Liver (tissue), 9 donors: ENCODE results near the gene KRTAP5-3. TPM values are rescaled to one million over a fixed set of nuclear protein-coding genes. Genes with fewer than 3 reads are reported as not detected.

Source experiments
- DNase-seq: peaks from one replicate; pipeline ENCODE4 v3.0.0-alpha.2; 2017; ENCODE audit warnings: low spot score
- H3K27ac ChIP-seq, 2 donors: one replicate each; pipeline ENCODE4 v1.7.0; 2013; ENCODE audit warnings: inconsistent platforms in 2 of 2, low read length in 2 of 2, control low read depth in 1 of 2, low read depth in 1 of 2, mild to moderate bottlenecking in 1 of 2
- H3K27me3 ChIP-seq, 4 donors: one replicate each; pipeline versions ENCODE4 v1.6.1 to v1.7.0; 2013; ENCODE audit warnings: low read length in 3 of 4, inconsistent platforms in 1 of 4, mild to moderate bottlenecking in 1 of 4, moderate library complexity in 1 of 4; ENCODE audit not compliant: control insufficient read depth in 4 of 4, insufficient read depth in 4 of 4
- H3K36me3 ChIP-seq, 4 donors: one replicate each; pipeline versions ENCODE4 v1.6.1 to v1.7.0; 2013; ENCODE audit warnings: low read length in 3 of 4, mild to moderate bottlenecking in 3 of 4, low read depth in 1 of 4, moderate library complexity in 1 of 4; ENCODE audit not compliant: control insufficient read depth in 4 of 4, insufficient read depth in 3 of 4
- H3K4me1 ChIP-seq, 4 donors: one replicate each; pipeline versions ENCODE4 v1.6.1 to v1.7.0; 2013; ENCODE audit warnings: low read length in 3 of 4, mild to moderate bottlenecking in 3 of 4, moderate library complexity in 1 of 4; ENCODE audit not compliant: control insufficient read depth in 4 of 4, insufficient read depth in 4 of 4
- H3K4me3 ChIP-seq, 3 donors: one replicate each; pipeline versions ENCODE4 v1.6.1 to v1.7.0; 2013; ENCODE audit warnings: low read length in 3 of 3, control low read depth in 1 of 3, low read depth in 1 of 3, mild to moderate bottlenecking in 1 of 3
- H3K9ac ChIP-seq, 2 donors: one replicate each; pipeline ENCODE4 v1.7.0; 2013; ENCODE audit warnings: low read length in 2 of 2, mild to moderate bottlenecking in 2 of 2, moderate library complexity in 2 of 2, control low read depth in 1 of 2, low read depth in 1 of 2
- H3K9me3 ChIP-seq, 4 donors: one replicate each; pipeline versions ENCODE4 v1.6.1 to v1.7.0; 2013; ENCODE audit warnings: low read length in 3 of 4; ENCODE audit not compliant: control insufficient read depth in 4 of 4
- CTCF ChIP-seq: fragments of 150-350 bp; IDR thresholded peaks from 2 replicates; pipeline ENCODE4 v1.5.1; 2017; ENCODE audit warnings: improper control_type of control experiment, low read depth, low read length; ENCODE audit not compliant: missing input control
- EGR1 ChIP-seq, 2 donors: IDR thresholded peaks; 2 replicates each; pipeline ENCODE4 v1.6.1; 2016 to 2018; ENCODE audit warnings: antibody characterized with exemption in 2 of 2, low read depth in 2 of 2
- FOXA1 ChIP-seq: IDR thresholded peaks from 2 replicates; pipeline ENCODE4 v1.6.1; 2016; ENCODE audit warnings: antibody characterized with exemption
- FOXA2 ChIP-seq: IDR thresholded peaks from 2 replicates; pipeline ENCODE4 v1.6.1; 2016; ENCODE audit warnings: antibody characterized with exemption
- GABPA ChIP-seq, 2 donors: IDR thresholded peaks in 1 of 2; conservative IDR thresholded peaks in 1 of 2; 2 replicates each; pipeline ENCODE4 v1.6.1; 2016; ENCODE audit warnings: antibody characterized with exemption in 2 of 2, mild to moderate bottlenecking in 1 of 2, moderate library complexity in 1 of 2
- HNF4A ChIP-seq, 2 donors: conservative IDR thresholded peaks; 2 replicates each; pipeline ENCODE4 v1.6.1; 2016; ENCODE audit warnings: antibody characterized with exemption in 2 of 2, mild to moderate bottlenecking in 2 of 2
- JUND ChIP-seq, 2 donors: IDR thresholded peaks; 2 replicates each; pipeline ENCODE4 v1.6.1; 2016; ENCODE audit warnings: antibody characterized with exemption in 2 of 2
- NR2F2 ChIP-seq: IDR thresholded peaks from 2 replicates; pipeline ENCODE4 v1.6.1; 2016; ENCODE audit warnings: antibody characterized with exemption
- RXRA ChIP-seq, 2 donors: IDR thresholded peaks; 2 replicates each; pipeline ENCODE4 v1.6.1; 2017 to 2018; ENCODE audit warnings: antibody characterized with exemption in 2 of 2, mild to moderate bottlenecking in 1 of 2
- TAF1 ChIP-seq: conservative IDR thresholded peaks from 2 replicates; pipeline ENCODE4 v1.6.1; 2016; ENCODE audit warnings: antibody characterized with exemption, mild to moderate bottlenecking
- YY1 ChIP-seq: IDR thresholded peaks from 2 replicates; pipeline ENCODE4 v1.6.1; 2016; ENCODE audit warnings: antibody characterized with exemption, mild to moderate bottlenecking
- WGBS: extraction: QIAGEN DNeasy Blood & Tissue Kit; methylation state at CpG from one replicate; pipeline ENCODE4 v1.1.7; 2013; 5-methylcytosine and 5-hydroxymethylcytosine counted together
- polyA plus RNA-seq, 2 donors: library from polyadenylated mRNA; stranded (reverse) in 1 of 2; unstranded in 1 of 2; fragments of 200-250 nt in 1 of 2; fragments of >200 nt in 1 of 2; fragmentation: Nextera tagmentation in 1 of 2; extraction: Ambion mirVana in 1 of 2; gene quantifications; one replicate each; pipeline versions ENCODE4 v1.2.1 to v1.2.3, GENCODE V29; 2013 to 2015
- total RNA-seq, 2 donors: library from RNA; depleted of rRNA; stranded (reverse); fragments of >200 nt; gene quantifications; one replicate each; pipeline ENCODE4 v1.2.3, GENCODE V29; 2014
- TF ChIP-seq, protein P1 (sequence below): IDR thresholded peaks from 2 replicates; pipeline ENCODE4 v1.6.1; 2016; ENCODE audit warnings: antibody characterized with exemption
- TF ChIP-seq, protein P2 (sequence below): IDR thresholded peaks from 2 replicates; pipeline ENCODE4 v1.6.1; 2016; ENCODE audit warnings: antibody characterized with exemption
- TF ChIP-seq, protein P3 (sequence below): IDR thresholded peaks from 2 replicates; pipeline ENCODE4 v1.6.1; 2016; ENCODE audit warnings: antibody characterized with exemption, mild to moderate bottlenecking
- TF ChIP-seq, protein P4 (sequence below): IDR thresholded peaks from 2 replicates; pipeline ENCODE4 v1.6.1; 2016; ENCODE audit warnings: antibody characterized with exemption
- donor health status: healthy.
- donor health status: healthy.
- donor health status: healthy.
- donor health status: healthy.
- donor health status: healthy.

Gene KRTAP5-3
- total and polyA plus RNA-seq, 4 donors: not detected

DNA sequence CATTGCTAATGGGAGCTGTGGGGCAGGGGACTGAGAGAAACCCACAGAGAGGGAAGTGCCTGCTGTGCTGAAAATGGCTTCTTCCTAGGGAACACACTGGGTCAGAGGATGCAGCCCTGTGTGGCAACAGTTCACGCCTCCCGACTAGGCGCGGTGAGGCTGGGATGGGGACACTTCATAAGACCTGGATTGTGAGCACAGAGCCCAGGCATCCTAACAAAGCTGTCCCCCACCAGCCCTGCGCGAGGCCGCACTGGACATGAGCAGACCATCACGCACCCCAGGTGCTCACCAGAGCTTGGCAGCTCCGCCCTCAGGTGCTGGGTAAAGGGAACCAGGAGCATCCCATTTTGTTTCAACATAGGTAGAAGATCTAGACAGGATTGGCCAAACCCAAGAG is 15.5 kb upstream of the KRTAP5-3 start (continued):
- no peak for TF ChIP-seq CTCF
- no peak for TF ChIP-seq FOXA1
- TF ChIP-seq HNF4A (conservative IDR thresholded peaks at IDR 0.05): no peak
- TF ChIP-seq FOXA2: no peak

DNA sequence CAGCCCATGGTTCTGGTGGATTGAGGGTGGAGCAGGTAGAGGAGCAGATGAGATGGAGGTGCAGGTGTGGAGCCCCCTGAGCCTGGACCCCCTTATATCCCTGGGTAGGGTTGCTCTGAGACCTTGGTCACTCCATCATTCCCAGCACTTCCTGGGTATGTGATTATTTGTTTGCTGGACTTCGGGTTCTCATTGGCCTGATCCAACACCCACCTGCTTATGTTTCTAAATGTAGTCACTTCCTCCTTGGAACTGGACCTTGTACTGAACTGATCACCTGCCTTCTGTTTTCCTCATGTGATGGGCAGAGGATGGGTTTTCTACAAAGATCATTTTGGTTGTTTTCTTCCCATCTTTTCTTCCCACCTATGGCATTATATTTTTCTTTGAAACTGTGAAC is 13.8 kb upstream of the KRTAP5-3 start, which contains the start of gene KRTAP5-4:
Gene KRTAP5-4, minus strand, starts transcription at position 53 of the 400 bp plus-strand sequence. Its CDS starts 45 bp downstream, at position 8.
- DNase-seq: no peak
- H3K9ac ChIP-seq: no peak within 1 kb of the TSS
- TF ChIP-seq FOXA1 (no peak), FOXA2 (no peak), NR2F2 (no peak)
- TF ChIP-seq, protein P1, sequence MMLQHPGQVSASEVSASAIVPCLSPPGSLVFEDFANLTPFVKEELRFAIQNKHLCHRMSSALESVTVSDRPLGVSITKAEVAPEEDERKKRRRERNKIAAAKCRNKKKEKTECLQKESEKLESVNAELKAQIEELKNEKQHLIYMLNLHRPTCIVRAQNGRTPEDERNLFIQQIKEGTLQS: no peak
- no peak within 1 kb of the TSS for H3K27ac ChIP-seq
- H3K9me3 ChIP-seq: no peaks in the 10 kb centered on the region
- no peak within 1 kb of the TSS for H3K4me3 ChIP-seq
- 22% methylated on average over 1 of the region's 1 CpG for WGBS
- H3K4me1 ChIP-seq: no peaks in the 10 kb centered on the region
- H3K36me3 ChIP-seq: no peaks in the 10 kb centered on the region
- H3K27me3 ChIP-seq: peaks cover 0 to 3% (median 0%) of the 10 kb centered on the region in 4 donors

DNA sequence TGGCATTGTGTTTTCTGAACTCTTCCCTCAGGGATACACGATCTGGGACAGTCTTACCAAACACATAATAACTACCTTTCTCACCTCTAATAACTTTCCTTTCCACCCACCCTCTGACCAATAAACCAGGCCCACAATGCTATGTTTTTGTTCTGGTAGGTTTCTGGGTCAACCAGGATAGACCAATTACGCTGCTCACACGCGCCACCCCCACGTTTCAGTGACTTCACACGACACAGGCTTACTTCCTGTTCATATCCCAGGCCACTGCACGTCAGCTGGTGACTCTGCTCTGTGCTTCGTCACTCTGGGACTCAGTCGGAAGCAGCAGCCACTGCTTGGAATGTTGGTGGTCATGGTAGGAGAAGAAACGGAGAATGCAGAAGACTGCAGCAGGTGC is 11.2 kb upstream of the KRTAP5-3 start:
- TF ChIP-seq HNF4A (conservative IDR thresholded peaks at IDR 0.05) (no peak), GABPA (IDR thresholded peaks at IDR 0.05 in 1 of 2, conservative IDR thresholded peaks at IDR 0.05 in 1 of 2) (peak in 1 of 2 donors; percentile 24)
- Histone ChIP-seq H3K4me3 (no peak overlapping the region), H3K4me1 (no peaks in the 10 kb centered on the region), H3K36me3 (no peaks in the 10 kb centered on the region), H3K9me3 (no peaks in the 10 kb centered on the region), H3K27me3 (peaks cover 0 to 8% (median 0%) of the 10 kb centered on the region in 4 donors), H3K9ac (no peak overlapping the region), H3K27ac (no peak overlapping the region)
- WGBS: 61% methylated on average over 10 of the region's 10 CpGs
- no peak for DNase-seq

DNA sequence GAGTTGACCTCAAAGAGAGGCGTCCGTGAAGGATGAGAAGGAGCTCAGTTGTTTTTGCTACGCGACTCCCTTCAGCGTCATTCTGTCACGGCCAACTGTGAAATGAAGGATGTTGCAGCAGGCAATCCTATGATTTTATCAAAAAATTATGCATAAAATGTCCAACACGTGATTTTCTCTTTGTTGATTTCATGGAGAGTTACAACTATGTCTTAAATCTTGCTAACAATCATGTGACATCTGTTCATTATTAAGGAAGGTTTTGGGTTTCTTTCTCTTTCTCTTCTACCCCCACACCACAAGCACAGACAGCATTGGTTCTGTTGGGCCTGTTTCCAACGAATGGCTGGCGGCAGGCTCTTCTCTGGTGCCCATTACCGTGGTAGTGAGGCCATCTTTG is 10.0 kb upstream of the KRTAP5-3 start:
- DNase-seq: no peak
- Histone ChIP-seq H3K4me3 (no peak overlapping the region), H3K27ac (no peak overlapping the region), H3K4me1 (no peaks in the 10 kb centered on the region), H3K9ac (no peak overlapping the region), H3K9me3 (no peaks in the 10 kb centered on the region), H3K36me3 (no peaks in the 10 kb centered on the region), H3K27me3 (peaks cover 0 to 8% (median 0%) of the 10 kb centered on the region in 4 donors)
- 84% methylated on average over 10 of the region's 10 CpGs for WGBS
- TF ChIP-seq TAF1 (no peak), FOXA1 (no peak), JUND (IDR thresholded peaks at IDR 0.05) (no peak), GABPA (IDR thresholded peaks at IDR 0.05 in 1 of 2, conservative IDR thresholded peaks at IDR 0.05 in 1 of 2) (no peak), HNF4A (conservative IDR thresholded peaks at IDR 0.05) (no peak), EGR1 (IDR thresholded peaks at IDR 0.05; ENCODE audit: low read depth in 2 of 2) (no peak), NR2F2 (no peak), YY1 (no peak), RXRA (IDR thresholded peaks at IDR 0.05) (no peak)
- TF ChIP-seq, protein P2, sequence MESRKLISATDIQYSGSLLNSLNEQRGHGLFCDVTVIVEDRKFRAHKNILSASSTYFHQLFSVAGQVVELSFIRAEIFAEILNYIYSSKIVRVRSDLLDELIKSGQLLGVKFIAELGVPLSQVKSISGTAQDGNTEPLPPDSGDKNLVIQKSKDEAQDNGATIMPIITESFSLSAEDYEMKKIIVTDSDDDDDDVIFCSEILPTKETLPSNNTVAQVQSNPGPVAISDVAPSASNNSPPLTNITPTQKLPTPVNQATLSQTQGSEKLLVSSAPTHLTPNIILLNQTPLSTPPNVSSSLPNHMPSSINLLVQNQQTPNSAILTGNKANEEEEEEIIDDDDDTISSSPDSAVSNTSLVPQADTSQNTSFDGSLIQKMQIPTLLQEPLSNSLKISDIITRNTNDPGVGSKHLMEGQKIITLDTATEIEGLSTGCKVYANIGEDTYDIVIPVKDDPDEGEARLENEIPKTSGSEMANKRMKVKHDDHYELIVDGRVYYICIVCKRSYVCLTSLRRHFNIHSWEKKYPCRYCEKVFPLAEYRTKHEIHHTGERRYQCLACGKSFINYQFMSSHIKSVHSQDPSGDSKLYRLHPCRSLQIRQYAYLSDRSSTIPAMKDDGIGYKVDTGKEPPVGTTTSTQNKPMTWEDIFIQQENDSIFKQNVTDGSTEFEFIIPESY: no peak
- TF ChIP-seq, protein P3, sequence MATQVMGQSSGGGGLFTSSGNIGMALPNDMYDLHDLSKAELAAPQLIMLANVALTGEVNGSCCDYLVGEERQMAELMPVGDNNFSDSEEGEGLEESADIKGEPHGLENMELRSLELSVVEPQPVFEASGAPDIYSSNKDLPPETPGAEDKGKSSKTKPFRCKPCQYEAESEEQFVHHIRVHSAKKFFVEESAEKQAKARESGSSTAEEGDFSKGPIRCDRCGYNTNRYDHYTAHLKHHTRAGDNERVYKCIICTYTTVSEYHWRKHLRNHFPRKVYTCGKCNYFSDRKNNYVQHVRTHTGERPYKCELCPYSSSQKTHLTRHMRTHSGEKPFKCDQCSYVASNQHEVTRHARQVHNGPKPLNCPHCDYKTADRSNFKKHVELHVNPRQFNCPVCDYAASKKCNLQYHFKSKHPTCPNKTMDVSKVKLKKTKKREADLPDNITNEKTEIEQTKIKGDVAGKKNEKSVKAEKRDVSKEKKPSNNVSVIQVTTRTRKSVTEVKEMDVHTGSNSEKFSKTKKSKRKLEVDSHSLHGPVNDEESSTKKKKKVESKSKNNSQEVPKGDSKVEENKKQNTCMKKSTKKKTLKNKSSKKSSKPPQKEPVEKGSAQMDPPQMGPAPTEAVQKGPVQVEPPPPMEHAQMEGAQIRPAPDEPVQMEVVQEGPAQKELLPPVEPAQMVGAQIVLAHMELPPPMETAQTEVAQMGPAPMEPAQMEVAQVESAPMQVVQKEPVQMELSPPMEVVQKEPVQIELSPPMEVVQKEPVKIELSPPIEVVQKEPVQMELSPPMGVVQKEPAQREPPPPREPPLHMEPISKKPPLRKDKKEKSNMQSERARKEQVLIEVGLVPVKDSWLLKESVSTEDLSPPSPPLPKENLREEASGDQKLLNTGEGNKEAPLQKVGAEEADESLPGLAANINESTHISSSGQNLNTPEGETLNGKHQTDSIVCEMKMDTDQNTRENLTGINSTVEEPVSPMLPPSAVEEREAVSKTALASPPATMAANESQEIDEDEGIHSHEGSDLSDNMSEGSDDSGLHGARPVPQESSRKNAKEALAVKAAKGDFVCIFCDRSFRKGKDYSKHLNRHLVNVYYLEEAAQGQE: no peak
- TF ChIP-seq, protein P4, sequence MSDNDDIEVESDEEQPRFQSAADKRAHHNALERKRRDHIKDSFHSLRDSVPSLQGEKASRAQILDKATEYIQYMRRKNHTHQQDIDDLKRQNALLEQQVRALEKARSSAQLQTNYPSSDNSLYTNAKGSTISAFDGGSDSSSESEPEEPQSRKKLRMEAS: no peak
- TF ChIP-seq, protein P1: no peak
